HG03439 (cell line): Measurements from ENCODE around the gene CBY3.
"Not testable (repeated sequence)": the region's sequence is repeated elsewhere in the genome, so short reads cannot be mapped to it uniquely, and the experiment has no call there.

Source experiments
- ATAC-seq: cut with Tn5 transposase; IDR thresholded peaks from one replicate; pipeline ENCODE4 v1.9.1; 2021; ENCODE audit warnings: mild to moderate bottlenecking, moderate library complexity; ENCODE audit not compliant: unreplicated experiment

The CBY3 gene

DNA sequence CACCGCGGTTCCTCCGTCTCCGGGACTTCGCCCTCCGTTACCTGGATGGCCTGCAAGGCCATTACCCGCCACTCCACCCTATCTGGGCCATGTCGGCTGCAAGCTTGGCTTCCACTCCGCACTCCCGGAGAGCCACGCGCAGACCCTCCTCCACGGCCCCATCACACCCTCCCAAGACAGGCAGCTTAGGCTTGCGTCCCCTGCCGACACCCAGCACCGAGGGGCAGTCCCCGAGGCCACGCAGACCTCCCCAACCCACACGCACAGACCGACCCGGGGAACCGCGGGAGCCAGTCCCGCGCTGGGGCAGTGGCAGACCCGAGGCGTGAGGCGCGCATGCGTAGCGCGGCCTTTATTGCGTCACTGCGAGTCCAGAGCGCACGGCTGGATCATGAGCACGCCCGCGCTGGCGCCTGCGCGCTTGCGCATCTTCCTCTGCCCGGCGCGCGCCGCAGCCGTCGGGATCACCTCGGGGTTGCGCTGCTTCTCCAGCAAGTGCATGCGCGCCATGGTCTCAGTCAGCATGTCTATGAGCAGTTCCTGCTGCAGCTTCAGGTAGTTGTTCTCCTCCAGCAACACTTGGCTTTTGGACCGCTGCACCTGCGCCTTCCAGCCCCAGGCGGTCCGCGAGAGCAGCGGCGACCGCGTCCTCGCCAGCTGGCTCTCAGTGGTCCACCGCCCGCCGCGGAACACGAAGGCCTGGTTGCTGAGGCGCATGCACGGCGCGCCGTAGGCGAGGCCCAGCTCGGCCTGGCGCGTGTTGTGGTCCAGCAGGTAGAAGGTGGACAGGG is 2.4 kb downstream of the CBY3 start:
- ATAC-seq: peak; percentile 83

DNA sequence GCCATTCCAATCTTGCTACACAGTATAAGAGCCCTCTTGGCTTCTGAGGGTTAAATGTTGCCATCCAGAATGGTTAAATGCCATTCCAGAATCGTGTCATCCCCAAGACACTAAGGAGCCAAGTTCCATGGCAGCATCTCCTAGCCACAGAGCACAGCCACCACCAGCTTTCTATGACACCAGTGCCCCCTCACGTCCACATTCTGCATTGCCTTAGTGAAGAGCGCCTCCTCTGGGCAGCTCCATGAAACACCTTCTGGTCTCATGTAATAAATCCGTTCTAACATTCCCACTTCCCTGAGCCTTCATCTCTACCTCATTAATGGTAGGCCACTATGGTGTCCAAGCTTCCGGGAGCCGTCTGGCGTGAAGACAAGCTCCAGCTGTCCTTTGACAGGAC is 12.4 kb downstream of the CBY3 start:
- no peak for ATAC-seq

DNA sequence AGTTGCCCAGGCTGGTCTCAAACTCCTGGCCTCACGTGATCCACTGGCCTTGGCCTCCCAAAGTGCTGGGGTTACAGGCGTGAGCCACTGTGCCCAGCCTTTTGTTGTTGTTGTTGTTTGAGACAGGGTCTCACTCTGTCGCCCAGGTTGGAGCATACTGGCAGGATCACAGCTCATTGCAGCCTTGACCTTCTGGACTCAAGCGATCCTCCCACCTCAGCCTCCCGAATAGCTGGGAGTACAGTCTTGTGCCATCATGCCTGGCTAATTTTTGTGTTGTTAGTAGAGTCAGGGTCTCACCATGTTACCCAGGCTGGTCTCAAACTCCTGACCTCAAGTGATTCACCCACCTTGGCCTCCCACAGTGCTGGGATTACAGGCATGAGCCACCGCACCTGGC is 19.2 kb downstream of the CBY3 start:
- ATAC-seq: not testable (repeated sequence)

DNA sequence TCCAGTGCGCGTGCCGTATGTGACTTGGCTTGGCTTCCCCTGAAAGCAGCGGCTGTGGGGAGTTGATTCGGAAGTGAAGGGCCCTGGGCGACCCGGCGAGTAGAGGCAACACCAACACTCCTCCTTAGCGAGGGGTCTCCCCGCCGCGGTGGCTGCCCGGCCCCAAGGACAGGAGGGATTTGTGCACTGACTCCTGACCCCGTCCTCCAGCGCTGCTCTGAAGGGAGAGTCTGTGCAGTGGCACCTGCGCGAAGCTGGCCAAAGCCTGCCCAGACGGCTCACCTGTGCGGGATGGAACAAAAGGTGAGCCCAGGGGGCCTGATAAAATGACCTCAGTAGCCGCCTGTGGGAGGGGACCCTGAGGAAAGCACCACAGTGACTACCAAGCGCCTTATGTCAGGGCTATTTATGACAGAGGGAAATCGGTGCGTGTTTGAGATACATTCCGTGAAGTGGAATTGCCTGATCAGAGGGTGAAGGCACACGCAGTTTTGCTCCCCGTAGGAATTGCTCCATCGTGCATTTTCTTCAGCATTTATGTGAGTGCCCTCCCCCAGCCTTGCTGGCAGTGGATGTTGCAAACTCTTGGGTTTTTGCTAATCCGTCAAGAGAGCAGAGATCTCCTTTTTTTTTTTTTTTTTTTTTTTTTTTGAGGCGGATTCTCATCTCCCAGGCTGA is 22.5 kb downstream of the CBY3 start:
- ATAC-seq: peak; percentile 63

DNA sequence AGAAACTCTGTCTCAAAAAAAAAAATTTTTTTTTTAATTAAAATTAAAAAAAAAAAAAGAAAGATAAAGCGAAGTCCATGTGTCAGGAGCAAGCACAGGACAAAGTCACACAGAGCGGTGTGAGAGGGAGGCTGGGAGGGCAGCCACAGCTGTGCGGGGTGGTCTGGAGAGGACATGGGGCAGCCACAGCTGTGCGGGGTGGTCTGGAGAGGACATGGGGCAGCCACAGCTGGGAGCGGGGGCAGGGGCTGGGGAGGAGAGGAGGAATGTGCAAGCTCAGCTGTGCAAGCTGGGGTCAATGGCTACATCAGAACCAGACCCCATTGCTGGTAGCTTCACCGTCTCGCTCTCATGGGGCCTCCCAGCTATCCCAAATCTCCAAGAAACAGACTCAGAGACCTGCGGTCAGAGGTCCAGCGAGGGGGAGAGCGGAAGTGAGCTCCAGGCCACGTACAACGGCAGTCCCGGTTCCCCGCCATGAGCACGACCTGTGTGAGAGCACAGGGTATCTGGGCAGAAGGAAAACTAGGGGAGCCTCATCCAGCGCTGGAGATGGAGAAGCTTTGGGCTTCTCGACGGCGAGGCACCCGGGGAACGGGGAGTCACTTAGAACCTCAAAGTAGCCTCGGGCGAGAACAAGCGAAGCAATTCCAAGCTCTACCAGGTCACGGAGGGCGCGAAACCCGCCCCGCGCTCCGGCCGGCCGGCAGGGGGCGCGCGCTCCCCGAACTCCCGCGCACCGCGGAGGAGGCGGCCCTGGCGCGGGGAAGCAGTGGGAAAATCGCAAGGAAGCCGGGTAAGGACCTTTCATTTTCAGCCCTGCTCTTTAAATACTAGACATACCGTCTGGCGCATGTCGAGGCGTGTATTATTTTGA is 23.3 kb downstream of the CBY3 start:
- ATAC-seq: peak; percentile 89

DNA sequence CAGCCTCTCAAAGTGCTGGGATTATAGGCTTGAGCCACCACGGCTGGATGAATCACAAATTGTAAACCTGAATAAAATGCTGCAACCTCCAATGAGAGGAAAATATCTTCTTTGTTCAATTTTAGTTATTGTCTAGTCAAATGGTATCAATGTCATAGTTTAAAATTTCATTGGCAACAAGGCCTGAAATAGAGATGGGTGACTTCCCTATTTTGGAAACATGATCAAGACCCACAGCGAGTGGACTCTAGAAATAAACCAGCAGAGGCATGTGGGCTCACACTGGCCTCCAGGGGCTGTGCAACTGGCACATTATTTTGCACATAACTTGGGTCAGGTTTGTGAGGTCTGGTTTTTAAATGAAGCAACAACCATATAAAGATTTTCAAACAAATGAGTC is 27.7 kb downstream of the CBY3 start:
- not testable (repeated sequence) for ATAC-seq

DNA sequence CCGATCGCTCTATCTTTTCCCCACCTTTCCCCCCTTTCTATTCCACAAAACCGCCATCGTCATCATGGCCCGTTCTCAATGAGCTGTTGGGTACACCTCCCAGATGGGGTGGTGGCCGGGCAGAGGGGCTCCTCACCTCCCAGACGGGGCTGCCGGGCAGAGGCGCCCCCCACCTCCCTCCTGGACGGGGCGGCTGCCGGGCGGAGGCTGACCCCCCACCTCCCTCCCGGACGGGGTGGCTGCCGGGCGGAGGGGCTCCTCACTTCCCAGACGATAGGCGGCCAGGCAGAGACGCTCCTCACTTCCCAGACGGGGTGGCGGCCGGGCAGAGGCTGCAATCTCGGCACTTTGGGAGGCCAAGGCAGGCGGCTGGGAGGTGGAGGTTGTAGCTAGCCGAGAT is 30.6 kb downstream of the CBY3 start:
- ATAC-seq: not testable (repeated sequence)

DNA sequence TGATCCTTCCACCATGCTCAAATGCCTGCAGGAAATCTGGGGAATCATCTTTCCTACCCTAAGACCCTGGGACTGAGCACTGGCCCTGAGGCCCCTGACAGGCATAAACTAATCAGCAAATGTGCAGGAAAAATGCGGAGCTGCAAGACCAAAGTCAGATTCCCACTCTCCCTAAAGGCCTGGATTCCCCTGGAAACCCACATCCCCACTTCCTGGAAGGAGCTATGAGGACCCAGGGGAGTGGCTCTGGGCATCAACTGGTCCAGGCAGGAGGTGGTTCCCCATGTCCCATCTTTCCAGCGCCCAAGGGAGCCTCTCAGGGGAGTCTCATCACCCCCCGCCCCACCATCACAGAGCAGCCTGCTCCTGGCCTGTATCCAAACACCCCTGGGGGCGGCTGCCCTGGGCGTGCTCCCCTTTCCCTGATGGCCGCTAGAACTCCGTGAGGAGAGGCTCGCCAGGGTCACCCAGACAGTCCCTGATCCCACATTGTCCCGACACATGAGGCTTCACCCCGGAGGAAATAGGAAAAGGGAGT is 31.6 kb downstream of the CBY3 start:
- not testable (repeated sequence) for ATAC-seq

DNA sequence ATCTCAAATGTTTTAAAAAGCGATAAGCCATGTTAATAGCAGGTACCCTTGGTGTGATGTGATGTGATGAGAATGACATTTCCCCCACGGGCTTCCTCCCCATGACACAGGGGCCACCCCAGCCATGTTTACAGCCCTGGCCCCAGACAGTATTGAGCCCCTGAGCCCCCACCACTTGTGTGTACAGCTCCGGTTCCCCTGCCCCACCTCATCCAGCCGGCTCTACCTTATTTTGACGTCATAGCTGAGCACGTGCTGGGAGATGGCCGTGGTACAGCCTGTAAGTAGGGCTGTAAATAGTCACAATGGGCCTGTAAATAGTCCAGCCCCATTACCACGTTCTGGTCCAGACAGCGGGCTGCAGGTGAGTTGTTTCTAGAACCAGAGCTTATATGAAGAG is 32.4 kb downstream of the CBY3 start:
- no peak for ATAC-seq

DNA sequence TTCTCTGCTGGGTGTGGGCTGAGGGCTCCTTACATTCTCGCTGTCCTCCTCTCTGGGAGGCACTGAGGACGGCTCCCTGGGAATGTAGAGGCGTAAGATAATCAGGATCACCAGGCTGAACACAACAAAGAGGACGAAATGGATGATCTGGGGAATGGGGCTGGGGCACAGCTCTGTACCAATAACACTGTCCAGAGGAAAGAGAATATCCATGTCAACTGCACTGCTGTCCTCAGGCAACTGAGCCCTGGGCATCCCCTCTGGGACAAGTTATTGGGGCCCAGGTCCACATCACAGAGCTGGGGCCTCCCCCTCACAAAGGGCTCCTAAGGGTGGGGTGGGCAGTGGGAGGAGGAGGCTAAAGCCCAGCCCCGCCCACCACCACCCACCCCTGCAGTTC is 36.1 kb downstream of the CBY3 start:
- ATAC-seq: not testable (repeated sequence)

DNA sequence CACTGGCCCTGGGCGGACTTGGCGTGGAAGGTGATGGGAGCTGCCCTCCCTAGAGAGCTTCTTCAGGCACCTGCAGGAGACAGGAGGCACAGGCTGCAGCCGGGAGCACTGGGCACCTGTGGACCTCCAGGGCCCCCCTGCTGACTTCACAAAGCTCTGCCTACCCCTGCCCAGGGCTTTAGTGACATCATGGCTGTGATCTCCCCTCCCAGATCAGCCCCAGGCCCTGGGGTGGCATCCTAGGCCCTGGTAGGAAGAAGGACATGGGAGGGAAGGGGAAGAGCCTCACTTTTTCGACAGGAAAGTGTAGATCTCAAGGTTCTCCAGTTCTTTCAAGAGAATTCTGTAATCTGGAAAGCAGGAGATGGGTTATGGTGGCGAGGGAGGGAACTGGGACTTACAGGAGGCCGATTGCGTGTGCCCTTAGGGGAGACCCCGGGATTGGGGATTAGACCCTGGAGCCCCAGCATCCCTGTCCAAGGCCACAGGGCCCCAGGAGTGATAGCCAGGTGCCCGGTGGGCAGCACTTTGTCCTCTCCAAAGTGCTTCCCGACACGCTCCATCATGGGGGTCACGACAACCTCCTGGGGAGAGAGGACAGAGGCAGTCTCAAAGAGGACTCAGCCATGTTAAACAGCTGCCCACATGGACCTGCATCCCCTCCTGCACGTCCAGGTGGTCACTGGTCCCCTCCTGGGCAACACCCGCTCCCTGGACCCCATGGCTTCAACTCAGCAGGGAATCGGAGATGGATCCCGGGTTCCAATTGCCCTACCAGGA is 37.5 kb downstream of the CBY3 start:
- ATAC-seq: not testable (repeated sequence)

DNA sequence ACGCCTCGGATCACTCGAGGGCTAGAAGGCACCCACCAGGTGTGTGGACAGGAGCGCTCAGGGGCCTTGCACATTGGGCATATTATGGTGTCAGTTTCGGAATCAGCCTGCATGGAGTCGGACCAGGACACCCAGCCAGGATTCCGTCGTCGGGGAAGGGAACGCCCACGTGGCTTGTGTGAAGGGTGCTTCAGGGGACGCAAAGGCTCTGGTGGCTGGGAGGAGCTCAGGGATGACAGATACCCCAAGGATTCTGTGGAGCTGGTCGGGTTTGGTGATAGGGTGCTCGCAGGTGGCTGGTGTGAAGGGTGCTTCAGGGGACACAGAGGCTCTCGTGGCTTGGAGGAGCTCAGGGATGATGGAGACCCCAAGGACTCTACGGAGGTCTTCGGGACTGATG is 38.2 kb downstream of the CBY3 start:
- ATAC-seq: not testable (repeated sequence)

DNA sequence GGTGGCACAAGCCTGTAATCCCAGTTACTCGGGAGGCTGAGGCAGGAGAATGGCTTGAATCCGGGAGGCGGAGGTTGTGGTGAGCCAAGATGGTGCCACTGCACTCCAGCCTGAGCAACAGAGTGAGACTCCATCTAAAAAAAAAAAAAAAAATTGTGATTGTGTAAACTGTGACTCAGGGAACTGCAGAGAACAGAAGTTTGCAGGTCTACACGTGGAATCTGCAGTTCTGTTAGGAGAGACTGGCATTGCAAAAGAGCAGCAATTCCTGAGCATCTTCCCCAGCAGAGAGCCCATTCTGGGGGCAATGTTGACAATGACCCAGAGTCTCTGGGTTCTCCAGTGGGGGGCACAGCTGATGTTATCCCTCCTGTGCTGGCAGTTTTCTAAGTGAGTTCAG is 39.1 kb downstream of the CBY3 start:
- not testable (repeated sequence) for ATAC-seq

DNA sequence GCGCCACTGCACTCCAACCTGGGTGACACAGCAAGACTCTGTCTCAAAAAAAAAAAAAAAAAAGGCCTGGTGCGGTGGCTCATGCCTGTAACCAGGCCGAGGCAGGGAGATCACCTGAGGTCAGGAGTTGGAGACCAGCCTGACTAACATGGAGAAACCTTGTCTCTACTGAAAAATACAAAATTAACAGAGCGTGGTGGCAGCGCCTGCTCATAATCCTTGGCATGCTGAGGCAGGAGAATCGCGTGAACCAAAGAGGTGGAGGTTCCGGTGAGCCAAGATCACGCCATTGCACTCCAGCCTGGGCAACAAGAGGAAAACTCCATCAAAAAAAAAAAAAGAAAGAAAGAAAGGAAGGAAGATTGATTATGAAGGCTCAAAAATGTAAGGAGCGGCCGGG is 41.5 kb downstream of the CBY3 start:
- ATAC-seq: not testable (repeated sequence)

DNA sequence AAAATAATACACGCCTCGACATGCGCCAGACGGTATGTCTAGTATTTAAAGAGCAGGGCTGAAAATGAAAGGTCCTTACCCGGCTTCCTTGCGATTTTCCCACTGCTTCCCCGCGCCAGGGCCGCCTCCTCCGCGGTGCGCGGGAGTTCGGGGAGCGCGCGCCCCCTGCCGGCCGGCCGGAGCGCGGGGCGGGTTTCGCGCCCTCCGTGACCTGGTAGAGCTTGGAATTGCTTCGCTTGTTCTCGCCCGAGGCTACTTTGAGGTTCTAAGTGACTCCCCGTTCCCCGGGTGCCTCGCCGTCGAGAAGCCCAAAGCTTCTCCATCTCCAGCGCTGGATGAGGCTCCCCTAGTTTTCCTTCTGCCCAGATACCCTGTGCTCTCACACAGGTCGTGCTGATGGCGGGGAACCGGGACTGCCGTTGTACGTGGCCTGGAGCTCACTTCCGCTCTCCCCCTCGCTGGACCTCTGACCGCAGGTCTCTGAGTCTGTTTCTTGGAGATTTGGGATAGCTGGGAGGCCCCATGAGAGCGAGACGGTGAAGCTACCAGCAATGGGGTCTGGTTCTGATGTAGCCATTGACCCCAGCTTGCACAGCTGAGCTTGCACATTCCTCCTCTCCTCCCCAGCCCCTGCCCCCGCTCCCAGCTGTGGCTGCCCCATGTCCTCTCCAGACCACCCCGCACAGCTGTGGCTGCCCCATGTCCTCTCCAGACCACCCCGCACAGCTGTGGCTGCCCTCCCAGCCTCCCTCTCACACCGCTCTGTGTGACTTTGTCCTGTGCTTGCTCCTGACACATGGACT is 46.3 kb downstream of the CBY3 start:
- ATAC-seq: peak; percentile 84

DNA sequence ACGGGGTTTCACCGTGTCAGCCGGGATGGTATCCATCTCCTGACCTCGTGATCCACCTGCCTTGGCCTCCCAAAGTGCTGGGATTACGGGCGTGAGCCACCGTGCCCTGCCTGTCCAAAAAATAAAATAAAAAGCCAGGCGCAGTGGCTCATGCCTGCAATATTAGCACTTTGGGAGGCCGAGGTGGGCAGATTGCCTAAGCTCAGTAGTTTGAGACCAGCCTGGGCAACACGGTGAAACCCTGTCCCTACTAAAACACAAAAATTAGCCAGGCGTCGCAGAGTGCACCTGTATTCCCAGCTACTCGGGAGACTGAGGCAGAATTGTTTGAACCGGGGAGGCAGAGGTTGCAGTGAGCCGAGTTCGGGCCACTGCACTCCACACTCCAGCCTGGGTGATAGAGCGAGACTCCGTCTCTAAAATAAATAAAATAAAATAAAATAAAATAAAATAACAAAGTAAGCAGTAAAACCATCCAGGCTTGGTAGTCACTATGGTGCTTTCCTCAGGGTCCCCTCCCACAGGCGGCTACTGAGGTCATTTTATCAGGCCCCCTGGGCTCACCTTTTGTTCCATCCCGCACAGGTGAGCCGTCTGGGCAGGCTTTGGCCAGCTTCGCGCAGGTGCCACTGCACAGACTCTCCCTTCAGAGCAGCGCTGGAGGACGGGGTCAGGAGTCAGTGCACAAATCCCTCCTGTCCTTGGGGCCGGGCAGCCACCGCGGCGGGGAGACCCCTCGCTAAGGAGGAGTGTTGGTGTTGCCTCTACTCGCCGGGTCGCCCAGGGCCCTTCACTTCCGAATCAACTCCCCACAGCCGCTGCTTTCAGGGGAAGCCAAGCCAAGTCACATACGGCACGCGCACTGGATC is 47.1 kb downstream of the CBY3 start:
- peak; percentile 56 for ATAC-seq
